OCI-LY3 (cell line): Measurements from ENCODE around the gene UCN2.

ENCODE experiments used
- CTCF ChIP-seq: fragments of 200-600, 300-600 bp; sonication (generic); IDR thresholded peaks from 2 replicates; pipeline ENCODE4 v1.5.1; 2014; ENCODE audit warnings: antibody characterized with exemption, low read length, low read depth
- EZH2phosphoT487 ChIP-seq: fragments of 200-600 bp; shearing (Covaris generic); IDR thresholded peaks from 2 replicates; pipeline ENCODE4 v1.6.1; 2018; ENCODE audit warnings: antibody characterized with exemption, mixed run types, low read depth

GRCh38 chr3:48591436-48591835 lies 27.9 kb upstream of the UCN2 start:
- TF ChIP-seq CTCF (no peak), EZH2phosphoT487 (no peak)
